Activated T-cell treated with anti-CD3 and anti-CD28 coated beads, Interleukin-2, amount 50 U/mL, for 72 hours (primary cell): Measurements from ENCODE around the gene DAPK2. TPM values are rescaled to one million over a fixed set of nuclear protein-coding genes. Genes with fewer than 3 reads are reported as not detected.
"Not testable (repeated sequence)": the region's sequence is repeated elsewhere in the genome, so short reads cannot be mapped to it uniquely, and the experiment has no call there.

Experiments
- ATAC-seq, 2 donors: fragments of 150-1000 bp; cut with Tn5 transposase; replicated peaks in 1 of 2; 2 replicates each; pipeline ENCODE4 v1.10.0; 2021; ENCODE audit warnings: moderate library complexity in 2 of 2, mild to moderate bottlenecking in 1 of 2
- DNase-seq, 2 donors: peaks; one replicate each; pipeline ENCODE4 v3.0.0; 2021 to 2022; ENCODE audit warnings: mixed read lengths in 1 of 2
- H3K27ac Mint-ChIP-seq: one replicate; pipeline ENCODE4 v1.8.0; 2022; ENCODE audit warnings: mild to moderate bottlenecking, moderate library complexity, mixed read lengths
- H3K27me3 Mint-ChIP-seq: one replicate; pipeline ENCODE4 v1.8.0; 2022; ENCODE audit warnings: low read depth, mixed read lengths
- H3K36me3 Mint-ChIP-seq, 2 donors: one replicate each; pipeline ENCODE4 v1.8.0; 2022; ENCODE audit warnings: mixed read lengths in 2 of 2, mild to moderate bottlenecking in 1 of 2; ENCODE audit not compliant: insufficient read depth in 2 of 2
- H3K4me1 Mint-ChIP-seq: one replicate; pipeline ENCODE4 v1.8.0; 2022; ENCODE audit warnings: low read depth, mixed read lengths
- H3K4me3 Mint-ChIP-seq, 2 donors: one replicate each; pipeline ENCODE4 v1.8.0; 2022; ENCODE audit warnings: mild to moderate bottlenecking in 2 of 2, mixed read lengths in 2 of 2, moderate library complexity in 2 of 2
- H3K9me3 Mint-ChIP-seq, 2 donors: one replicate each; pipeline ENCODE4 v1.8.0; 2022; ENCODE audit warnings: mixed read lengths in 2 of 2
- total RNA-seq, 2 donors: library from RNA; stranded (reverse); gene quantifications; one replicate each; pipeline ENCODE4 v1.2.3, GENCODE V29; 2022

DAPK2 gene
- total RNA-seq, 2 donors from 2014 or later, result 2.3 to 3.3 TPM

- DNase-seq, result no peak
- Mint-ChIP-seq H3K9me3 (no peaks in the 10 kb centered on the region), H3K4me3 (no peak overlapping the region), H3K27me3 (no peaks in the 10 kb centered on the region), H3K27ac (no peak overlapping the region), H3K4me1 (peaks cover 11% of the 10 kb centered on the region), H3K36me3 (peaks cover 0 to 7% of the 10 kb centered on the region in 2 donors)
- no peak for ATAC-seq
Measured at GRCh38 chr15:64070965-64071851, 24.9 kb upstream of the DAPK2 start.

GRCh38 chr15:64070106-64070505 lies 23.8 kb upstream of the DAPK2 start:
- Mint-ChIP-seq H3K27me3 (no peaks in the 10 kb centered on the region), H3K27ac (no peak overlapping the region), H3K4me1 (peaks cover 11% of the 10 kb centered on the region), H3K9me3 (no peaks in the 10 kb centered on the region), H3K36me3 (peaks cover 0 to 5% of the 10 kb centered on the region in 2 donors), H3K4me3 (no peak overlapping the region)
- no peak for ATAC-seq
- no peak for DNase-seq

GRCh38 chr15:64068133-64068532 lies 21.8 kb upstream of the DAPK2 start:
- DNase-seq, result no peak
- peaks cover 11% of the 10 kb centered on the region for H3K4me1 Mint-ChIP-seq
- peaks cover 0 to 4% of the 10 kb centered on the region in 2 donors for H3K36me3 Mint-ChIP-seq
- no peaks in the 10 kb centered on the region for H3K27me3 Mint-ChIP-seq
- no peak for ATAC-seq
- no peak overlapping the region for H3K4me3 Mint-ChIP-seq
- H3K27ac Mint-ChIP-seq, result no peak overlapping the region
- H3K9me3 Mint-ChIP-seq, result no peaks in the 10 kb centered on the region

DNA sequence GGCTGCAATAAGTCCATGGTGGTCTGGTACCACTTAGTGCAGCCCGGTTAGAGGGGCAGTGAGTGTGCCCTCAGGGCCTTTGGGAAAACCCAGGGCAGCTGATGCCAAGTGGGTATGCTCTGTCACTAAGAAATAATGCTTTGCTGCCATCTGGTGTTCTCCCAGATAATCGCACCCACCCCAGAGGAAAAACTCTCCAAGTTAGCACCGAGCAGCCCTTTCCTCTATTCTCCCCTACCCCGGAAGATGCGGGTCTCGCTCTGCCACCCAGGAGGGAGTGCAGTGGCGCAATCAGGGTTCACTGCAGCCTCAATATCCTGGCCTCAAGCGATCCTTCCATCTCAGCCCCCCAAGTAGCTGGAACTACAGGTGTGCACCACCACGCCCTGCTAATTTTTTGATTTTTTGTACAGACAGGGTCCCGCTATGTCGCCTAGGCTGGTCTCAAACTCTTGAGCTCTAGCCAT lies 21.3 kb upstream of the DAPK2 start:
- peaks cover 11% of the 10 kb centered on the region for H3K4me1 Mint-ChIP-seq
- H3K27me3 Mint-ChIP-seq, result no peaks in the 10 kb centered on the region
- H3K36me3 Mint-ChIP-seq, result peaks cover 0 to 3% of the 10 kb centered on the region in 2 donors
- H3K9me3 Mint-ChIP-seq, result no peaks in the 10 kb centered on the region
- peak; percentile 87 to 90 for ATAC-seq
- DNase-seq, result peak; percentile 63 to 76
- no peak overlapping the region for H3K4me3 Mint-ChIP-seq
- H3K27ac Mint-ChIP-seq, result no peak overlapping the region

DNA sequence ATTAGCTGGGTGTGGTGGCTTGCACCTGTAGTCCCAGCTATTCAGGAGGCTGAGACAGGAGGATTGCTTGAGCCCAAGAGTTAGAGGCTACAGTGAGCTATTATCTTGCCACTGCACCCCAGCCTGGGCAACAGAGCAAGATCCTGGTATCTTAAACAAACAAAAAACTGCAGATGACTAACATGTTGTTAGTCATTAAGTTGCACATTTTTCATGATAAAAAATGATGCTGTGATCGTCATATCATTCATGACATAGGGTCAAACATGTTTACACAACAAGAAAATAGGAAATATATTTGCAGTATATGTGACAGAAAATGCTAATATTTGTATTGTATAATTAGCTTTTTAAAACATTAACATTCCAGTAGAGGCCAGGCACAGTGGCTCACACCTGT lies 20.2 kb upstream of the DAPK2 start:
- no peak for ATAC-seq
- Mint-ChIP-seq H3K36me3 (no peaks in the 10 kb centered on the region), H3K4me3 (no peak overlapping the region), H3K4me1 (peaks cover 11% of the 10 kb centered on the region), H3K27me3 (no peaks in the 10 kb centered on the region), H3K9me3 (no peaks in the 10 kb centered on the region), H3K27ac (no peak overlapping the region)
- no peak for DNase-seq

GRCh38 chr15:64060716-64061115 lies 14.4 kb upstream of the DAPK2 start:
- H3K36me3 Mint-ChIP-seq, result no peaks in the 10 kb centered on the region
- no peak overlapping the region for H3K27ac Mint-ChIP-seq
- H3K9me3 Mint-ChIP-seq, result no peaks in the 10 kb centered on the region
- no peaks in the 10 kb centered on the region for H3K4me1 Mint-ChIP-seq
- H3K4me3 Mint-ChIP-seq, result no peak overlapping the region
- H3K27me3 Mint-ChIP-seq, result no peaks in the 10 kb centered on the region
- ATAC-seq, result no peak
- DNase-seq, result no peak

DNA sequence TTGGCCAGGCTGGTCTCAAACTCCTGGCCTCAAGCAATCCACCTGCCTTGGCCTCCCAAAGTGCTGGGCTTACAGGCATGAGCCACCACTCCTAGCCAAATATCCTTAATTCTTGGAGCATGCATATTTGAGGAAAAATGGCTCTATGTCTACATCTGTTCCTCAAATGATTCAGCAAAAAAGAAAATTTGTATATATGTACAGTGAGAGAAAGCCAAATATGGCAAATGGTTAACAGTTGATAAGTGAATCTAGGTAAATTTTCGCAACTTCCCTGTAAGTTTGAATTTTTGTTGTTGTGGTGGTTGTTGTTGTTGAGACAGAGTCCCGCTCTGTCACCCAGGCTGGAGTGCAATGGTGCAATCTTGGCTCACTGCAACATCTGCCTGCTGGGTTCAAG lies 12.8 kb upstream of the DAPK2 start:
- not testable (repeated sequence) for H3K4me3 Mint-ChIP-seq, H3K36me3 Mint-ChIP-seq, H3K27me3 Mint-ChIP-seq, H3K27ac Mint-ChIP-seq, DNase-seq, H3K4me1 Mint-ChIP-seq, ATAC-seq, H3K9me3 Mint-ChIP-seq

DNA sequence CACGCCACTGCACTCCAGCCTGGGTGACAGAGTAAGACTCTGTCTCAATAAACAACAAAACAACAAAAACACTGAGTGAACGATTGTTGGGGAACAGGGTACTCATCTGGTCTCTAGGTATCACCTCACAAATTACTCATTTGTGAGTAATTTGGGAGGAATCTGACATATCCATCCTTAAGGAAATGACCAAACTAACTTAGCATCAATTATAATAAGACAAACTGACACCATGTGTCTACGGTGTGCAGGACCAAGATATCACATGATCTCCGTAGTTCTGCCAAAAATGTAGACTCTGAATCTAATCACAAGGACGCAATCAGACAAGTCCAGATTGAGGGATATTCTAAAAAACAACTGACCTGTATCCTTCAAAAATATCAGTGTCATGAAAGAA lies 12.0 kb upstream of the DAPK2 start:
- ATAC-seq, result no peak
- Mint-ChIP-seq H3K36me3 (no peaks in the 10 kb centered on the region), H3K9me3 (no peaks in the 10 kb centered on the region), H3K4me3 (no peak overlapping the region), H3K27ac (no peak overlapping the region), H3K27me3 (no peaks in the 10 kb centered on the region), H3K4me1 (no peaks in the 10 kb centered on the region)
- no peak for DNase-seq

GRCh38 chr15:64053674-64054073 lies 7.4 kb upstream of the DAPK2 start:
- H3K4me3 Mint-ChIP-seq, ATAC-seq, H3K36me3 Mint-ChIP-seq, DNase-seq, H3K27me3 Mint-ChIP-seq, H3K9me3 Mint-ChIP-seq, H3K27ac Mint-ChIP-seq: not testable (repeated sequence)
- H3K4me1 Mint-ChIP-seq, result peaks cover 18% of the 10 kb centered on the region

- H3K9me3 Mint-ChIP-seq, result no peaks in the 10 kb centered on the region
- H3K36me3 Mint-ChIP-seq, result no peaks in the 10 kb centered on the region
- DNase-seq, result no peak
- H3K27me3 Mint-ChIP-seq, result peaks cover 10% of the 10 kb centered on the region
- H3K4me1 Mint-ChIP-seq, result peaks cover 20% of the 10 kb centered on the region
- no peak overlapping the region for H3K27ac Mint-ChIP-seq
- no peak for ATAC-seq
- no peak overlapping the region for H3K4me3 Mint-ChIP-seq
Measured at GRCh38 chr15:64052925-64053491, 6.7 kb upstream of the DAPK2 start.

DNA sequence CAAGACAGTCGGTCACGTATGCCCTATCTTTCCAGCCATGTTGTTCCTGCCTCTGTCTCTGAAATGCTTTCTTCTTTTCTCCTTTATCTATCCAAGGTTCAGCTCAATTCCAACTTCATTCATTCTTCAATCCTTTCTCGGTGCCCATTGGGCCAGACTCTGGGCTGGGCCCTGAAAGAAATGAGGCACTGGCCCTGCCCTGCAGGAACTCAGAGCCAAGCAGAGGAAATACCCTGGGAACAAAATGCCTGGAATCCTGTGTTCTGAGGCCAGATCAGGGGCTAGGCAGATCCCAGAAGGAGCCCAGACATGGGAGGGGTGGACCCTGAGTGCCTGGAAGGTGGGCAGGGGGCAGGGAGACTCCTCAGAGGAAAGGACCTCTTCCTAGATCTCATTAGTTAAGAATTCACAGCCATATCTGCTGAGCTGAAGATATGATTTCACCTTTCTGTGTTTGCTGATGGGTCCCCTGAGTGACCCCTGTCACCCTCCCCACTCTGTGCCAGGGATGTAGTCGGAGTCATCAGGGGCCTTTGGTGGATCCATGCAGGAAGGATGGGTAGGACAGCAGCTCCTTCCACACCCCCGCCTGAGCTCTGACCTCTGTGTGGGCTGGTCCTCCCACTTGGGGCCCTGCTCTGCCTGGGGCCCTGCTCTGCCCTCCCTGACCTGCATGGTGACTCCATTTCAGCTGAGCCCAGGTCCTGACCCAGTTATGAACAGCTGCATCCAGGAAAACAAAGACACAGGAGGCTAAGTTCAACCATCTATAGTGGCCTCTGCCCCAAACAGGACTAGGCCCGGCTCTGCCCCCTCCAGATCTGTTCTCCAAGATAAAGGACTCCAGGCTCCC lies 5.3 kb upstream of the DAPK2 start:
- ATAC-seq, result no peak
- Mint-ChIP-seq H3K36me3 (no peaks in the 10 kb centered on the region), H3K27me3 (peaks cover 18% of the 10 kb centered on the region), H3K4me1 (peaks cover 24% of the 10 kb centered on the region), H3K4me3 (no peak overlapping the region), H3K9me3 (no peaks in the 10 kb centered on the region), H3K27ac (no peak overlapping the region)
- no peak for DNase-seq

DNA sequence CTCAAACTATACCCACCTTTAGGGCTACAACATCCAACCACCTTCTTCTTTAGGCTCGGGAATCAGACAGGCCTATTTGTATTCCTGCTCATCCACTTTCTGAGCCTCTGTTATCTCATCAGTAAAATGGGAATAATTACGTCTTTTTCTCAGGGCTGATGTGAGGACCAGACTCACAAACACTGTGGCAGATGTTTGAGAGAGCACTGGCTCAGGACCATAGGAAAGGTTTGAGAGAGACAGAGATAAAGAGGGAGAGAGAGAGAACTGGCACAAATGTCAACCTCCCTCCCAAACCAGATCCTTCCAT lies 4.8 kb upstream of the DAPK2 start:
- H3K4me3 Mint-ChIP-seq, result no peak overlapping the region
- H3K27me3 Mint-ChIP-seq, result peaks cover 18% of the 10 kb centered on the region
- ATAC-seq (no peak), DNase-seq (no peak)
- H3K27ac Mint-ChIP-seq, result no peak overlapping the region
- no peaks in the 10 kb centered on the region for H3K9me3 Mint-ChIP-seq
- no peaks in the 10 kb centered on the region for H3K36me3 Mint-ChIP-seq
- H3K4me1 Mint-ChIP-seq, result peaks cover 26% of the 10 kb centered on the region
